HG03378 (cell line): ENCODE data around the gene COPS7A.

Experiments
- ATAC-seq: cut with Tn5 transposase; IDR thresholded peaks from one replicate; pipeline ENCODE4 v1.9.1; 2021; ENCODE audit warnings: mild to moderate bottlenecking, moderate library complexity; ENCODE audit not compliant: unreplicated experiment

Gene COPS7A

DNA sequence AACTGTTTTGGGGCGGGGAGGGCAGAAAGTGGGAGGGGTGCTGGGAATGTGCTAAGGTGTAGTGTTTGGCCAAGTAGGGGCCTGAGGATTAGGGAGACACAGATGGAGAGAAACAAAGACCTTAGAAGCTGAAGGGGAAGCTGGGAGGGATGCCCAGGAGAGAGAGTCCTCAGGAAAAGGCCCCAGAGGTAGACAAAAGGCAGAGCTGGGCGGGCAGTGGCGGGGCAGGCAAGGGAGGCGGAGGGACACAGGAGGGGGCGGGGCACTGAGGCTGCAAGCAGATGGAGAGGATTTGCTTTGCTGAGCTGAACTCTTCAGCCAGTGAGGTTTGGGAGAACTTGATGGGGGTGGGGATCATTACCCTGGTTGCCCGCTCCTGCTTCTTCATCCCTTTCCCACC lies 45.1 kb downstream of the COPS7A start:
- no peak for ATAC-seq

DNA sequence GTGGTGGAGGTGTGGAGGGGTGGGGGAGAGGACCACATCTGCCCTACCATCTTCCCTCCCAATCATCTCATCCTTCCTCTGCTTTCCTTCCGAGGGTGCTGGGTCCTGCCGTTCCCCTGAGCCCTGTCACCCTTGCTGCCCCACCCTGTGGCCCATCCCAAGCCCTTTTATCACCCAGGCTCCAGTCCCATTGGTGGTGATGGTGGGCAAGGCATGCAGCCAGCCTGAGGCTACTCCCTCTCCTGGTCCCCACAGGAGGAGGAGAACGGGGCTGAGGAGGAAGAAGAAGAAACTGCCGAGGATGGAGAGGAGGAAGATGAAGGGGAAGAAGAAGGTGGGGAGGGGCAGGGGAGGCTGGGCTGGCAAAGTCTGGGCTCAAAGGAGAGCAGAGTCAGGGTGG lies 45.8 kb downstream of the COPS7A start:
- ATAC-seq = no peak

DNA sequence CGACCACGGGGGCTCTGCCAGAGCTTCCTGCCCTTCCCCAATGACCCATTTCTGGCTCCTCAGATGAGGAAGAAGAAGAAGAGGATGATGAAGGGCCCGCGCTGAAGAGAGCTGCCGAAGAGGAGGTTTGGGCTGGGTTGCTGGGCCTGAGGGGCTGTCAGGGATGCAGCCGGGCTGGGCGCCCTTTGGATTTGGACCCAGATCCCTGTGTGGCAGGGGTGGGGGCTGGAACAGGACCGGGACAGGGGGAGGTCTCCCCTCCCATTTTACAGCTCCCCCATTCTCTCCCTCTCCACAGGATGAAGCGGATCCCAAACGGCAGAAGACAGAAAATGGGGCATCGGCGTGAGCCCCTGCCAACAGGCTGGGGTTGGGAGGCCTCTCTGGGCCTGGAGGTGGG lies 46.2 kb downstream of the COPS7A start:
- no peak for ATAC-seq

DNA sequence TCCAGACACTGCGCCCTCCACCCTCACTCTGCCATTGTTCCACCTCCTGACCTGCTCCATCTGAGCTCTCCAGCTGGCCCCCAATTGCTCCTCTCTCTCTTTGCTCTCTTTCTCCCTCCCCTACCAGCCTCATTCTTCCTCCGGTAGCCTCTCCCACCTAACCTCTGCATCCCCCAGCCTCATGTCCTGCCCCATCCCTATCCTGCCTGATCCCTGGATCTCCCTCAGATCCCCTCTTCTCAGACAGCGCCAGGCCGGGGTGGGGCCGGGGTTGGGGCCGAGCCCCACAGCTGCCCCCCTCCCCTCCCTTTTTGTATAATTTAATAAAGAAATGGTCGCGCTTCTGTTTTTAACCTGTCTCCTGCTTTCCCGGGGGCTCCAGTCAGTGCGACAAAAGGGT lies 46.8 kb downstream of the COPS7A start:
- ATAC-seq = no peak

DNA sequence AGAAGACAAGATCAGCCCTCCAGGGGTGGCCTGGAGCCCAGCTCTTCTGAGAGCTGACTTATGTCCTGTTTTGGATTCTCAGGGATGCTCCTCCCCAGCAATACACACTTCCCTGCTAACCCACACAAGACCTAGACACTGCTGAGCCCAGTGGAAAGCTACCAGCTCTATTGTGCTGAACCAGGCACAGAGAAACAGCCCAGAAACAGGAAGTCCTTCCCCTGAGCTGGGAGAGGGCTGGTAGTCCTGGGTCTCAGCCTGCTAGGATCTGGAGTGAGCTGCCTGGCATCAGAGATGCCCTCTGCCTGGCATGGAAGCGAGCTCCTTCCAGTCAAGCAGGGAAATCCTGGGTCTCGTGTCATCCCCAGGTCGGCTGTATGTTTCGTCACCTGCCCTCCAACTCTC lies 47.2 kb downstream of the COPS7A start:
- no peak for ATAC-seq

DNA sequence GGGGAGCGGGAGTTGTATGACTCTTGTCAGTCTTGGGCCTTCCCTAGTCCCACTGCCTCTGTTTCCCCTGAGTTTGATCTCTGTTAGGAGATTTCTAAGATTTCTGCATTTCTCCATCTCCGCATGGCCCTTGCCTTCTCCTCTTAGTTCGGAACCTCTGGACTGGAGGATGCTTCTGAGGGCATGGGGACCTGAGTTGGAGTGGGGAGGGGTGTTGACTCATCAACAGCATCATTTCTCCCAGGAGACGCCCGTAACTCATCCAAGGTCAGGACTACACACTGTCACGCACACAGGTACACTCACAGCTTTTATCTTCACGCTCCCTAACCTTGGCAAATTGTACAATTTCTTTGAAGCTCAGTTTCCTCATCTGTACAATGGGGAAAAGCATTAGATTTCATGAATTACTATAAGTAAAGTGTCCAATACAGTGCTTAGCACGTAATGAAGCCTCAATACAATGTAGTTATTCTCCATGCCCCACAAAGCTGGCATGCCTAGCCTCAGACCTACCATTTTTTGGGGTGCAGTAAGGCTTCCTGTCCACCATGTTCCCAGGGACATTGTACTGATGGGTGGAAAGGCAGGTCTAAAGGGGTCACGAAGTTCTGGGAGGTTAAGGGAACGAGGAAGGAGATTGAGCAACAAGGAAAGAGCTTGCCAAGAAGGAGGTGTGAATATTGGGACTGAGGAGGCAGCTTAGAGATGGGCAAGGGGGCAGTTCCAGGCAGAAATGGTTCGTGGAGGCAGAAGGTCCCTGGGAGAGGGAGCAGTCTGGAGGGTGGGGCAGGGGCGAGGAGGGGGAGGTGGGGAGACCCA lies 47.9 kb downstream of the COPS7A start:
- ATAC-seq = no peak

DNA sequence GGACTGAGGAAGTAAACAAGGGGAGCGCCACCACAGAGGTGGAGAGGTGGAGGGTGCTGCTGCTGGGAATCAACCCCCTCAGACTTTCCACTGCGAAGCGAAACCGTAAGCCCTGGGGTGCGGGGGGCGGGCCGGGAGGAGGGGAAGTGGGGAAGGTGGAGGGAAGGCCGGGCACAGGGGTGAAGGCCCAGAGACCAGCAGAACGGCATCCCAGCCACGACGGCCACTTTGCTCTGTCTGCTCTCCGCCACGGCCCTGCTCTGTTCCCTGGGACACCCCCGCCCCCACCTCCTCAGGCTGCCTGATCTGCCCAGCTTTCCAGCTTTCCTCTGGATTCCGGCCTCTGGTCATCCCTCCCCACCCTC lies 48.5 kb downstream of the COPS7A start, which contains the start of gene LAG3:
Gene LAG3, plus strand, starts transcription at position 190 of the 365 bp plus-strand sequence. CDS start 333 bp downstream, outside the sequence.
- no peak for ATAC-seq

DNA sequence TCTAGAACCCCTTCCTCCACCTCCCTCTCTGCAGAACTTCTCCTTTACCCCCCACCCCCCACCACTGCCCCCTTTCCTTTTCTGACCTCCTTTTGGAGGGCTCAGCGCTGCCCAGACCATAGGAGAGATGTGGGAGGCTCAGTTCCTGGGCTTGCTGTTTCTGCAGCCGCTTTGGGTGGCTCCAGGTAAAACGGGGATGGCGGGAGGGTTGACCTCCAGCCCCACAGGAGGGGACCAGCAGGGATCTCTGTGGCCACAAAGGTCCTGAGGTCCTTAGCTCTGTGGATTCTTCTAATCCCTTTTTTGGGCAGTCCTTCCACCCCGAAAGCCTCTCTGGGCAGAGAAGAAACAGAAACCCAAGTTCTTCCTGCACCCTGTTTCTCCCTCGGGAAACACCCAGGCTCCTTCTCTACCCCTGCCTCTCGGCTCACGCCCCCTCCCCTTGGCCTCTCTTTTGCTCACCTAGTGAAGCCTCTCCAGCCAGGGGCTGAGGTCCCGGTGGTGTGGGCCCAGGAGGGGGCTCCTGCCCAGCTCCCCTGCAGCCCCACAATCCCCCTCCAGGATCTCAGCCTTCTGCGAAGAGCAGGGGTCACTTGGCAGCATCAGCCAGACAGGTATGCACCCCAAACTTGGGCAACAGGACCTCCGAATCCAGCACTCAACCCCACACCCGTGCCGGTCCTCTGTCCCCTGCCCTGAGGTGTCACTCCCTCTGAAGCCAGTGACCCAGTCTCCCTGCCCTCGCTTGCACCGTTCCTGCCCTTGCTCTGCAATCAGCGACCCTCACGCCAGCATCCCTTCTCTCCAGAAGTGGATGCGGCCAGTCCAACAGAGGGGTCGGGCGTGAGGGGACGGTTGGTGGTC lies 49.1 kb downstream of the COPS7A start:
- no peak for ATAC-seq

DNA sequence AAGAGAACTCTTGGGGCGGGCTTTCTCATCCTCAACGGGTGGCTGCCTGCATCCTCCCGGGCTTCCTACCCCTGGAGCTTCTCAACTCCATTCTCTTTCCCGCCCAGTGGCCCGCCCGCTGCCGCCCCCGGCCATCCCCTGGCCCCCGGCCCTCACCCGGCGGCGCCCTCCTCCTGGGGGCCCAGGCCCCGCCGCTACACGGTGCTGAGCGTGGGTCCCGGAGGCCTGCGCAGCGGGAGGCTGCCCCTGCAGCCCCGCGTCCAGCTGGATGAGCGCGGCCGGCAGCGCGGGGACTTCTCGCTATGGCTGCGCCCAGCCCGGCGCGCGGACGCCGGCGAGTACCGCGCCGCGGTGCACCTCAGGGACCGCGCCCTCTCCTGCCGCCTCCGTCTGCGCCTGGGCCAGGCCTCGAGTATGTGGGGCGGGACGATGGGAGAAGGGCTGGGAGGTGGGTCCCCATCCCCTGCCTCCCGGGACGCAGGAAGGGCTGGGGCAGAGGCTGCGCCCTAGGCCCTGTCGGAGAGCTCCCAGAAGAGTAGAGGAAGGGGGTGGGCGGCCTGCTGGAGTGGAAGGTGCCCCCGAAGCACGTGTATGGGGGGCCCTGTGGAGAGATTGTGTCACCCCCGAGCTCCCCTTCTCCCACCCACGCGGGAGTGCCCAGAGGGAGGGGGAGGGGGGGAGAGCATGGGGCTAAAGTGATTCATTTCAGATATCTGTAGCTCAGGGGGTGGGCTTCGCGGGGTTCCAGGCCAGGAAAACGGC lies 49.9 kb downstream of the COPS7A start:
- ATAC-seq = no peak

DNA sequence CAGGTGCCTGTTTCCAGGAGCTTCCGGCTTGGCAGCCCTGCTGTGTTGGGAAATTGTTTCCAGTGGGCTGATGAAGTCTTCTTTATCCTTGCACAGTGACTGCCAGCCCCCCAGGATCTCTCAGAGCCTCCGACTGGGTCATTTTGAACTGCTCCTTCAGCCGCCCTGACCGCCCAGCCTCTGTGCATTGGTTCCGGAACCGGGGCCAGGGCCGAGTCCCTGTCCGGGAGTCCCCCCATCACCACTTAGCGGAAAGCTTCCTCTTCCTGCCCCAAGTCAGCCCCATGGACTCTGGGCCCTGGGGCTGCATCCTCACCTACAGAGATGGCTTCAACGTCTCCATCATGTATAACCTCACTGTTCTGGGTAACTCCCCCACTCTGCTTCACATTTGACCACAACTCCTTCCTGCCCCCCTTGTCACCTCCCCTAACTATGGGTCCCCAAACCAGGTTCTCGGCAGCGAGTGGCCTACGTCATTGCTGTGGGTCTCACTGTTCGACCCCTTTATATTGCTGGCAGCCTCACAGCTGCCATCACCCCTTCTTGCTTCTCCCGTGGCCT lies 50.7 kb downstream of the COPS7A start:
- ATAC-seq = no peak

DNA sequence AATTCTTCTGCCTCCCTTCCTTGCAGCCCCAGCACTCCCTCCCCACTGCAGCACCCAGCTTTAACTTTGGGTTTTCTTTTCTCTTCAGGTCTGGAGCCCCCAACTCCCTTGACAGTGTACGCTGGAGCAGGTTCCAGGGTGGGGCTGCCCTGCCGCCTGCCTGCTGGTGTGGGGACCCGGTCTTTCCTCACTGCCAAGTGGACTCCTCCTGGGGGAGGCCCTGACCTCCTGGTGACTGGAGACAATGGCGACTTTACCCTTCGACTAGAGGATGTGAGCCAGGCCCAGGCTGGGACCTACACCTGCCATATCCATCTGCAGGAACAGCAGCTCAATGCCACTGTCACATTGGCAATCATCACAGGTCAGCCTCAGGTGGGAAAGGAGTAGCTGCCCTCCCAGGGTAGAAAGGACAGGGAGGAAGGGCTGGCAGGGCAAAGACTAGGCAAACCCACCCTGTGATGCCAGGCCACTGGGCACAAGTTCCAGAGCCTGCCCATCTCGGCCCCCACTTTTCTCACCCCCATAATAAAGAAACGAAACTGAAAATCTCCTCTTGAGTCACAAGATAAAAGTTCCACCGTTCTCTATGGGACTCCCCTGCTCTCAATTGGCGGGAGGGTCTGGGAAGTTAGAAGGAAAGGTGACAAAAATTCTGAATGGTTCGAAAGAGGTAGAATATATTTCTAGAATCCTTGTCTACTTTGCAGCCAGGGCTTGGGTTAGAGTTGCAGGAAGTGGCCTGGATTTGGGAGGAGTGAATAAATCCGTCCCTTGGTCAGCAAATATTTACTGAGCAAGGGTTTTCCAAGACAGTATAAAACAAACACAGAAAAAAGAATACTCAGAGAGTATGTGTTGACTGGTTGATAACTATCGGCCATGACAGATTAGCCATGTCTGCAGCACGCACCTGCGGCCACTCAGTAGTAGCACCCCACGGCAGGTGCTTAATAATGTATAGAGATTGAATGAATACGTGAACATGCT lies 51.6 kb downstream of the COPS7A start:
- no peak for ATAC-seq

DNA sequence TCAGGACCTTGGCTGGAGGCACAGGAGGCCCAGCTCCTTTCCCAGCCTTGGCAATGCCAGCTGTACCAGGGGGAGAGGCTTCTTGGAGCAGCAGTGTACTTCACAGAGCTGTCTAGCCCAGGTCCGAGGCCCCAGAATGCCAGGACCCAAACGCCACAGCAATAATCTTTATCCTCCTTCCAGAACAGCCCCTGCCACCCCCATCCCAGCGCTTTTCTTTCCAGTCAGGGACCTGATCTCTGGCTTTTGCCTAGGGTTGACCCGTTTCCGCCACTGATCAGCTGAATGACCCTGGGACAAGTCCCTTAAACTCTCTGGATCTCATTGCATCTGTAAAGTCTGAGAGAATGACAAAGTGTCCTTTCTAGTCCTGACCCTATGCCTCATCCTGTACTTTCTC lies 53.5 kb downstream of the COPS7A start:
- no peak for ATAC-seq

DNA sequence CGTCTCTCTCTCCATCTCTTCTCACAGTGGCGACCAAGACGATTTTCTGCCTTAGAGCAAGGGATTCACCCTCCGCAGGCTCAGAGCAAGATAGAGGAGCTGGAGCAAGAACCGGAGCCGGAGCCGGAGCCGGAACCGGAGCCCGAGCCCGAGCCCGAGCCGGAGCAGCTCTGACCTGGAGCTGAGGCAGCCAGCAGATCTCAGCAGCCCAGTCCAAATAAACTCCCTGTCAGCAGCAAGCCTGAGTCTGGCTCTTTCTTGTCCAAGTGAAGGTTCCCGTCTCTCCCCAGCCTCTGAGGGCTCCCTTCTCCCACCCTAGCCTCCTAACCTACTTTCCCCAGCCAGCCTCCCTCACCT lies 54.3 kb downstream of the COPS7A start:
- no peak for ATAC-seq

DNA sequence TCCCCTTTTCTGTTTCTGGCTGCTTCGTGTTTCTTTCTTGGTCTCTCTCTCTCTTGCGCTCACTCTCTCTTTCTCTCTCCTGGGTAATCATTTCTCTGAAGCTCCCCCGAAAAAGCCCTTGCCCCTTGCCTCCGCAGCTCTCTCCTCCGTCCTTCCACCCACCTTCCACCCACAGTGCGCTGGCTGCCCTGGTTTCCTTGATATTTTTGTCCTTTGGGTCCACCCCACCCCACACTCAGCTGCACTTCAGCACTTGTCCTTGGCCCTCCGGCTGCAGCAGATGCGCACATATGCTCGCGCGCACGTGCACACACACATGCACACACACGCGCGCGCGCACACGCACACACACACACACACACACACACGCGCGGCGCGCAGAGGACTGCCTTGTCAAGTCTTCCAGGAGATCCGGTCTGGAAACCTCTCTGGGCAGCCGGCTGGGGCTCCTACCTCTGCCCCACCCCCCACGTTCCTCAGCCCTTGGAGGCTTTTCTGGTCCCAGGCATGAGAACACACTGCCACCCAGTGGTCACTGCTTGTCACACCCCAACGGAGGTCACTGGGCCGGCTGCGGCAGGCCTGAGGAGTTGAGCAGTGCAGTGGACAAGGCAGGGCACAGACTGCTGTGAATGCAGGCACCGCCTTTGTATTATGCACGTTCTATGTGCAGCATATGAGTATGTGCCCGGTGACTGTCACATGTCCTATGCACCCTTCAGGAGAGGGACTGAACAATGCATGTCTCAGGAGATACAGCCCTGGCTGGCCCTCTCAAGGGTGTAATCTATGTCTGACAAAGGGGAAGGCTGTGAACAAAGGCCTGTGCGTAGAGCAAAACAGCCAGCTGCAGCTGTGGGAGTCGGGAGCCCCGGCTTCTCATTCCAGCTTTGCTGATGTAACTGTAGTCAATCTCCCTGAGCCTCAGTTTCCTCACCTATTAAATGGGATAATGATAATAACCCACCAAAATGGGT lies 55.0 kb downstream of the COPS7A start:
- ATAC-seq = peak; percentile 78

DNA sequence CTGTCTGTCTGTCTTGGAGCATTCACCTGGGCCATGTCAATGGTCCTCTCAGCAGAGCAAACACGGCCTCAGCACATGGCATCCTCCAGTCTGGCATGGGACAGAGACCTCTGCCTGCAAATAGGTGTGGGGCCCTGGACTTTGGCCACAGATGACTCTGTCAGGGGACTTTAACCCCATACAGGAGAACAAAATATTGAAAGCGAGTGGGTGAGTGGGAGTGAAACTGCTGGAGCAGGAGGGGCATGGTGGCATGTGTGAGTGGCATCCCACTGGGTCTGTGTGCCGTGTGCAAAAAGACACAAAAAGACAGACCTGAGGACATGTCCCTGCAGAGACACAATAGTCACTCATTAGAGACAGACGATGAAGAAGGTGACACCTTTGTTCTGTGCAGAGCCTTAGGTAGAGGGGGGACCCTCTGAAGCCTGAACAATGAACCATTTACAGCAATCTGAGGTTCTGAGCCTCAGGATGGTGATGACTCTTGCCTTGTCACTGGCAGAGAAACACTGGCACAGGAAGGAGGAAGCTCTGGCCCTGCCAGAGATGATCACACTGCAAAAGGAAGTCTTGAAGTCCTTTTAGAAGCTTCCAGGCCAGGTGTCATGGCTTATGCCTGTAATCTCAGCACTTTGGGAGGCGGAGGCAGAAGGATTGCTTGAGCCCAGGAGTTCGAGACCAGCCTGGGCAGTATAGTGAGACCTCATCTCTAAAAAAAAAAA lies 56.0 kb downstream of the COPS7A start:
- no peak for ATAC-seq

DNA sequence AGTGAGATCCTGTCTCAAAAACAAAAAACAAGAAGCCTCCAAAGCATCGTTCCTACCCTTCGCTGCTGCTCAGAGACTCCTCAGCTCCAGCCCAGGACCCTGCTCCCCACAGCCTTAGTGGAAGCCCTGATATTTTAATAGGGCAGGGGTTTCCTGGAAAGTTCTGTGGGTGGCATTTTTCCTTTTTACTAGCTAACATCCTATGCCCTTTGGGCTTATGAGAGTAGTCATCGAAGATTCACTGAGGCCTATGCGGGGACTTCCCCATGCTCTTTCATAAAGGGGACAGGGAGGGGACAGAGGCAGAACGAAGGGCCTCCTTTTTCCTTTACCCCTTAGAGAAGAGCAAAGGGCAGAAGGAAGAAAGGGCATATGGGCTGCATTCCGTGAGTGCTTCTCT lies 56.7 kb downstream of the COPS7A start:
- ATAC-seq = no peak
